ENCODE data around the gene CYP2U1. TPM values are rescaled to one million over a fixed set of nuclear protein-coding genes. Genes with fewer than 3 reads are reported as not detected.
"Not testable (repeated sequence)": the region's sequence is repeated elsewhere in the genome, so short reads cannot be mapped to it uniquely, and the experiment has no call there.

The CYP2U1 gene
- total RNA-seq, 2 donors from 2014 or later: 1.6 to 4.3 TPM

GRCh38 chr4:107902715-107903114 lies 28.6 kb upstream of the CYP2U1 start:
- DNase-seq (ENCODE audit: low spot score) (no peak), ATAC-seq (no peak)
- H3K9me3 Mint-ChIP-seq: no peaks in the 10 kb centered on the region
- no peak overlapping the region for H3K4me3 Mint-ChIP-seq
- peaks cover 3 to 27% of the 10 kb centered on the region in 2 donors for H3K27me3 Mint-ChIP-seq
- peaks cover 7% of the 10 kb centered on the region for H3K36me3 Mint-ChIP-seq
- peaks cover 0 to 3% of the 10 kb centered on the region in 2 donors for H3K4me1 Mint-ChIP-seq (ENCODE audit: low read depth in 2 of 2)
- no peak overlapping the region for H3K27ac Mint-ChIP-seq

DNA sequence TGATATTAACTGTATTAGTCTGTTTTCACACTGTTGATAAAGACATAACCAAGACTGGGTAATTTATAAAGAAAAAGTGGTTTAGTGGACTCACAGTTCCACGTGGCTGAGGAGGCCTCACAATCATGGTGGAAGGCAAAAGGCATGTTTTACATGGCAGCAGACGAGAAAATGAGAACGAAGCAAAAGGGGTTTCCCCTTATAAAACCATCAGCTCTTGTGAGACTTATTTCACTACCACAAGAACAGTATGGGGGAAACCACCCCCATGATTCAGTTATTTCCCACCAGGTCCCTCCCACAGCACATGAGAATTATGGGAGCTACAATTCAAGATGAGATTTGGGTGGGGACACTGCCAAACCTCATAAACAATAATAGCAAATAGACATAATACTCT lies 26.3 kb upstream of the CYP2U1 start:
- not testable (repeated sequence) for DNase-seq (ENCODE audit: low spot score); H3K27ac Mint-ChIP-seq; H3K9me3 Mint-ChIP-seq; H3K4me3 Mint-ChIP-seq; ATAC-seq; H3K4me1 Mint-ChIP-seq (ENCODE audit: low read depth in 2 of 2); H3K36me3 Mint-ChIP-seq
- H3K27me3 Mint-ChIP-seq: peaks cover 5 to 31% of the 10 kb centered on the region in 2 donors

GRCh38 chr4:107906458-107907100 lies 24.8 kb upstream of the CYP2U1 start:
- H3K27ac Mint-ChIP-seq: no peak overlapping the region
- H3K36me3 Mint-ChIP-seq: peaks cover 7% of the 10 kb centered on the region
- H3K4me3 Mint-ChIP-seq: no peak overlapping the region
- DNase-seq (ENCODE audit: low spot score) (no peak), ATAC-seq (no peak)
- H3K4me1 Mint-ChIP-seq (ENCODE audit: low read depth in 2 of 2): peaks cover 0 to 3% of the 10 kb centered on the region in 2 donors
- peaks cover 5 to 36% of the 10 kb centered on the region in 2 donors for H3K27me3 Mint-ChIP-seq
- H3K9me3 Mint-ChIP-seq: no peaks in the 10 kb centered on the region

- no peak overlapping the region for H3K27ac Mint-ChIP-seq
- peaks cover 4 to 5% of the 10 kb centered on the region in 2 donors for H3K4me1 Mint-ChIP-seq (ENCODE audit: low read depth in 2 of 2)
- no peaks in the 10 kb centered on the region for H3K9me3 Mint-ChIP-seq
- peaks cover 5 to 27% of the 10 kb centered on the region in 2 donors for H3K27me3 Mint-ChIP-seq
- DNase-seq (ENCODE audit: low spot score): no peak
- H3K4me3 Mint-ChIP-seq: no peak overlapping the region
- ATAC-seq: no peak
- peaks cover 7% of the 10 kb centered on the region for H3K36me3 Mint-ChIP-seq
These were observed 23.0 kb upstream of the CYP2U1 start for GRCh38 chr4:107908377-107908776.

GRCh38 chr4:107913283-107913899 lies 18.0 kb upstream of the CYP2U1 start:
- H3K36me3 Mint-ChIP-seq: peaks cover under 1% of the 10 kb centered on the region
- DNase-seq (ENCODE audit: low spot score): peak; percentile 65

GRCh38 chr4:107915220-107915619 lies 16.1 kb upstream of the CYP2U1 start:
- DNase-seq (ENCODE audit: low spot score): no peak
- Mint-ChIP-seq H3K36me3 (peaks cover 15% of the 10 kb centered on the region), H3K27me3 (peaks cover 3 to 48% of the 10 kb centered on the region in 2 donors), H3K4me1 (ENCODE audit: low read depth in 2 of 2) (peaks cover 3 to 4% of the 10 kb centered on the region in 2 donors), H3K27ac (no peak overlapping the region), H3K9me3 (no peaks in the 10 kb centered on the region), H3K4me3 (no peak overlapping the region)
- no peak for ATAC-seq

More at GRCh38 chr4:107913283-107913899, 18.0 kb upstream of the CYP2U1 start:
- H3K27me3 Mint-ChIP-seq: peaks cover 3 to 40% of the 10 kb centered on the region in 2 donors
- no peak overlapping the region for H3K4me3 Mint-ChIP-seq
- ATAC-seq: peak; percentile 73 to 74
- H3K4me1 Mint-ChIP-seq (ENCODE audit: low read depth in 2 of 2): peaks cover 3 to 4% of the 10 kb centered on the region in 2 donors
- no peak overlapping the region for H3K27ac Mint-ChIP-seq
- H3K9me3 Mint-ChIP-seq: no peaks in the 10 kb centered on the region

GRCh38 chr4:107916623-107917022 lies 14.7 kb upstream of the CYP2U1 start:
- no peak overlapping the region for H3K4me3 Mint-ChIP-seq

DNA sequence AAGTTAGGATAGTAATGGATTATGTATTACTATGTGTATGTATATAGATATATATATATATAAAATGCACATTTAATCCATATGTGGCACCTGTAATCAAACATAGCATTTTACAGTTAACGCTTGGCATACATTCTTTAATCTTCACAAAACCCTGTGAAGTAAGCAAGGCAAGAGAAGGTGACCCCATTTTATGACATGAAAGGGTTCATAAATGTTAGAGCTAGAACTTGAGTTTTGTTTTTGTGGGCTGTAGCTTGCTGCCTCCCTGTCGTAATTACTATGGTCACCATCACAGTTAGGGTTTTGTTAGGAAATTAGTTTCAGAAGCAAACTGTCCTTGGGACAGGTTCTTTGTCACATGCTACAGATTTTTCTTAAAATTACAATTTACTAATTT lies 13.8 kb upstream of the CYP2U1 start:
- Mint-ChIP-seq H3K4me1 (ENCODE audit: low read depth in 2 of 2) (peaks cover 3 to 4% of the 10 kb centered on the region in 2 donors), H3K9me3 (no peaks in the 10 kb centered on the region), H3K4me3 (no peak overlapping the region), H3K36me3 (peaks cover 15% of the 10 kb centered on the region), H3K27me3 (peaks cover 15 to 37% of the 10 kb centered on the region in 2 donors), H3K27ac (no peak overlapping the region)
- ATAC-seq (no peak), DNase-seq (ENCODE audit: low spot score) (no peak)

More at GRCh38 chr4:107916623-107917022, 14.7 kb upstream of the CYP2U1 start:
- peaks cover 15% of the 10 kb centered on the region for H3K36me3 Mint-ChIP-seq
- ATAC-seq (no peak), DNase-seq (ENCODE audit: low spot score) (no peak)
- peaks cover 3 to 4% of the 10 kb centered on the region in 2 donors for H3K4me1 Mint-ChIP-seq (ENCODE audit: low read depth in 2 of 2)
- H3K27me3 Mint-ChIP-seq: peaks cover 8 to 40% of the 10 kb centered on the region in 2 donors
- no peak overlapping the region for H3K27ac Mint-ChIP-seq
- H3K9me3 Mint-ChIP-seq: no peaks in the 10 kb centered on the region

DNA sequence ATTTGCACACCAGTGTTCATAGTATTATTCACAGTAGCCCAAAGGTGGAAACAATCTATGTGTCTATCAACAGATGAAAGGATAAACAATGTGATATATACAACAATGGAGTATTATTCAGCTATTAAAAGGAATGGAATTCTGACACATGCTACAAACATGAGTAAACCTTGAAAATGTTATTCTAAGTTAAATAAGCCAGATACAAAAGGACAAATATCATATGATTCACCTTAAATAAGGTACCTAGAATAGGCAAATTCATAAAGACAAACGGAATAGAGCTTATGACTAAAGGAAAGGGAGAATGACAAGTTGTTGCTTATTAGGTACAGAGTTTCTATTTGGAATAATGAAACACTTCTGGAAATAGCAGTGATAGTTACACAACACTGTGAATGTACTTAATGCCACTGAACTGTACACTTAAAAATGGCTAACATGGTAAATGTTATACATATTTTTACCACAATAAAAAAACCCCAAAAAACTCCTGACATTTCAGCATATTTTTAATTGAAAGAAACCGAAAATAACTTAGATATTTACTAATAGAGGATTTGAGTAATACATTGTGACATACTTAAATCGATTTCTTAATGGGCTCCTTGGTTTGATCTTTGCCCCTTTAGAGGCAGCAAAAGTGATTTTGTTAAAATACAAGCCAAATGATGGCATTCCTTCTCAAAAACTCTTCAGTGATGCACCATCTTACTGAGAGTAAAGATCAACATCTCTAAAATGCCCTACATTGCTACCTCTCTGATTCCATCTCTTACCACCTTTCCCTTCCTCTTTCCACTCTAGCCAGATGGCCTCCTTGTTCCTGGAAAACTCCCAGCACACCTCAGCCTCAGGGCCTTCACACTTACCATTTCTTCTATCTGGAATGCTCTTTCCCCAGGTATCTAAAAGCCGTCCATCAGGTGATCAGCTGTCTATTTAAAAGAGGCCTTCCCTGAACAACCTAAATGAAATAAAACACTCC lies 8.6 kb upstream of the CYP2U1 start:
- Mint-ChIP-seq H3K36me3 (peaks cover 15% of the 10 kb centered on the region), H3K27ac (no peak overlapping the region), H3K4me3 (no peak overlapping the region), H3K4me1 (ENCODE audit: low read depth in 2 of 2) (no peaks in the 10 kb centered on the region), H3K27me3 (peaks cover 26 to 36% of the 10 kb centered on the region in 2 donors), H3K9me3 (no peaks in the 10 kb centered on the region)
- no peak for DNase-seq (ENCODE audit: low spot score)
- no peak for ATAC-seq

- H3K9me3 Mint-ChIP-seq; H3K4me1 Mint-ChIP-seq (ENCODE audit: low read depth in 2 of 2); H3K4me3 Mint-ChIP-seq; H3K27ac Mint-ChIP-seq; DNase-seq (ENCODE audit: low spot score); ATAC-seq; H3K36me3 Mint-ChIP-seq: not testable (repeated sequence)
- peaks cover 13 to 23% of the 10 kb centered on the region in 2 donors for H3K27me3 Mint-ChIP-seq
These were observed 5.6 kb upstream of the CYP2U1 start for GRCh38 chr4:107925713-107926112.

- H3K4me1 Mint-ChIP-seq (ENCODE audit: low read depth in 2 of 2); H3K27ac Mint-ChIP-seq; H3K9me3 Mint-ChIP-seq; H3K4me3 Mint-ChIP-seq; ATAC-seq; H3K36me3 Mint-ChIP-seq; DNase-seq (ENCODE audit: low spot score): not testable (repeated sequence)
- peaks cover 13 to 15% of the 10 kb centered on the region in 2 donors for H3K27me3 Mint-ChIP-seq
These were observed 4.5 kb upstream of the CYP2U1 start for GRCh38 chr4:107926875-107927274.

GRCh38 chr4:107931775-107932321 lies 499 bp downstream of the CYP2U1 start:
- peak in 1 of 2 donors; percentile 32 for ATAC-seq

DNA sequence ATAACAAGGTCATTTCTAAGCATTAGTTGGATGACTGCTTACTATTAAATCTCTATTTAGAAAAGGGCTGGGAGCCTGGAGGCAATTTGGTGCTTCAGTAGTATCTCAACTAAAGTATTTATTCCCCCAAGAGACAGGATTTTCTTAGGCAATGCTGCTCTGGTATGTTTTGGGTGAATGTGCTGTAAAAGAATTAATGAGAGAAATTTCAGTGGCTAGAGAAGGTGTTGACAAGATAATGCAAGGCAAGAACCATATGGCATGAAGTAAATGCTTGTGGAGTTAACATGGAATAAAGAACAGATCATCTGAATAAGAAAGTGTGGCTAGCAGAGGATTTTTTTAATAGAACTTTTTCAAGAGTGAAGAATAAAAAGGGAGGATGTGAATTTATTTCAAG lies 3.9 kb downstream of the CYP2U1 start:
- ATAC-seq: no peak
- H3K27me3 Mint-ChIP-seq: no peaks in the 10 kb centered on the region
- H3K4me3 Mint-ChIP-seq: no peak overlapping the region
- no peak for DNase-seq (ENCODE audit: low spot score)
- H3K36me3 Mint-ChIP-seq: no peaks in the 10 kb centered on the region
- H3K27ac Mint-ChIP-seq: no peak overlapping the region
- no peaks in the 10 kb centered on the region for H3K9me3 Mint-ChIP-seq
- peaks cover 17 to 20% of the 10 kb centered on the region in 2 donors for H3K4me1 Mint-ChIP-seq (ENCODE audit: low read depth in 2 of 2)

More at GRCh38 chr4:107931775-107932321, 499 bp downstream of the CYP2U1 start:
- H3K4me1 Mint-ChIP-seq (ENCODE audit: low read depth in 2 of 2): peaks cover 14 to 17% of the 10 kb centered on the region in 2 donors
- peak overlapping the region; percentile 51 to 58 for H3K27ac Mint-ChIP-seq
- H3K27me3 Mint-ChIP-seq: no peaks in the 10 kb centered on the region
- no peaks in the 10 kb centered on the region for H3K36me3 Mint-ChIP-seq
- H3K9me3 Mint-ChIP-seq: no peaks in the 10 kb centered on the region
- DNase-seq (ENCODE audit: low spot score): no peak
- peak overlapping the region; percentile 90 for H3K4me3 Mint-ChIP-seq

All from natural killer cell treated with Interleukin-12 subunit alpha and Interleukin-12 subunit beta and Interleukin-15 and Interleukin-18, amount 100 ng/mL, for 72 hours (primary cell).